Measurements from ENCODE around the gene S100A16. TPM values are rescaled to one million over a fixed set of nuclear protein-coding genes. Genes with fewer than 3 reads are reported as not detected.

S100A16 gene
- total and polyA plus RNA-seq, 2 donors (not counting 1 experiment from before 2014, with no cell fraction given), result 121 to 182 TPM

- Histone ChIP-seq H3K27me3 (ENCODE audit: control insufficient read depth, insufficient read depth, low read length) (no peaks in the 10 kb centered on the region), H3K27ac (ENCODE audit: insufficient read depth, low read length) (no peak overlapping the region), H3K4me3 (replicated peaks in 1 of 4; ENCODE audit: control extremely low read depth in 1 of 4, insufficient read depth in 1 of 4, low read depth in 3 of 4, low read length in 4 of 4) (no peak overlapping the region), H3K9ac (ENCODE audit: insufficient read depth, low read length) (no peak overlapping the region), H3K79me2 (ENCODE audit: control insufficient read depth, insufficient read depth, low read length) (no peaks in the 10 kb centered on the region), H3K4me2 (ENCODE audit: extremely low read depth, insufficient read depth, low read length) (no peak overlapping the region), H2AFZ (ENCODE audit: low read length) (no peak overlapping the region), H3K4me1 (ENCODE audit: control insufficient read depth, extremely low read depth, insufficient read depth, low read length) (peaks cover 13% of the 10 kb centered on the region), H4K20me1 (ENCODE audit: control insufficient read depth, extremely low read depth, insufficient read depth, low read length) (no peaks in the 10 kb centered on the region), H3K36me3 (ENCODE audit: control insufficient read depth, insufficient read depth, low read length) (no peaks in the 10 kb centered on the region), H3K9me3 (ENCODE audit: control insufficient read depth, insufficient read depth, low read depth, low read length) (no peaks in the 10 kb centered on the region)
- no peak for TF ChIP-seq EZH2 (IDR thresholded peaks at IDR 0.05; ENCODE audit: low read length, missing control alignments)
- TF ChIP-seq CTCF (conservative IDR thresholded peaks at IDR 0.05 in 1 of 2, IDR thresholded peaks at IDR 0.05 in 1 of 2; ENCODE audit: low read depth in 1 of 2, low read length in 2 of 2), result no peak
- DNase-seq (ENCODE audit: low read depth in 2 of 2), result no peak
Measured at GRCh38 chr1:153561466-153561985, 51.4 kb downstream of the S100A16 start.

GRCh38 chr1:153560771-153561465 is 52.0 kb downstream of the S100A16 start:
- no peak for TF ChIP-seq EZH2 (IDR thresholded peaks at IDR 0.05; ENCODE audit: low read length, missing control alignments)
- no peak for TF ChIP-seq CTCF (conservative IDR thresholded peaks at IDR 0.05 in 1 of 2, IDR thresholded peaks at IDR 0.05 in 1 of 2; ENCODE audit: low read depth in 1 of 2, low read length in 2 of 2)
- no peaks in the 10 kb centered on the region for H3K9me3 ChIP-seq (ENCODE audit: control insufficient read depth, insufficient read depth, low read depth, low read length)
- DNase-seq (ENCODE audit: low read depth in 2 of 2), result no peak
- H3K4me1 ChIP-seq (ENCODE audit: control insufficient read depth, extremely low read depth, insufficient read depth, low read length), result peaks cover 8% of the 10 kb centered on the region
- no peak overlapping the region for H3K27ac ChIP-seq (ENCODE audit: insufficient read depth, low read length)
- no peak overlapping the region for H3K9ac ChIP-seq (ENCODE audit: insufficient read depth, low read length)
- no peak overlapping the region for H3K4me2 ChIP-seq (ENCODE audit: extremely low read depth, insufficient read depth, low read length)
- H3K27me3 ChIP-seq (ENCODE audit: control insufficient read depth, insufficient read depth, low read length), result no peaks in the 10 kb centered on the region
- H3K4me3 ChIP-seq (replicated peaks in 1 of 4; ENCODE audit: control extremely low read depth in 1 of 4, insufficient read depth in 1 of 4, low read depth in 3 of 4, low read length in 4 of 4), result no peak overlapping the region
- H3K36me3 ChIP-seq (ENCODE audit: control insufficient read depth, insufficient read depth, low read length), result no peaks in the 10 kb centered on the region
- no peaks in the 10 kb centered on the region for H3K79me2 ChIP-seq (ENCODE audit: control insufficient read depth, insufficient read depth, low read length)
- no peak overlapping the region for H2AFZ ChIP-seq (ENCODE audit: low read length)
- no peaks in the 10 kb centered on the region for H4K20me1 ChIP-seq (ENCODE audit: control insufficient read depth, extremely low read depth, insufficient read depth, low read length)

GRCh38 chr1:153560241-153560640 is 52.7 kb downstream of the S100A16 start:
- Histone ChIP-seq H3K4me2 (ENCODE audit: extremely low read depth, insufficient read depth, low read length) (no peak overlapping the region), H3K27ac (ENCODE audit: insufficient read depth, low read length) (no peak overlapping the region), H3K79me2 (ENCODE audit: control insufficient read depth, insufficient read depth, low read length) (no peaks in the 10 kb centered on the region), H4K20me1 (ENCODE audit: control insufficient read depth, extremely low read depth, insufficient read depth, low read length) (no peaks in the 10 kb centered on the region), H3K4me3 (replicated peaks in 1 of 4; ENCODE audit: control extremely low read depth in 1 of 4, insufficient read depth in 1 of 4, low read depth in 3 of 4, low read length in 4 of 4) (no peak overlapping the region), H3K9ac (ENCODE audit: insufficient read depth, low read length) (no peak overlapping the region), H3K36me3 (ENCODE audit: control insufficient read depth, insufficient read depth, low read length) (no peaks in the 10 kb centered on the region), H3K9me3 (ENCODE audit: control insufficient read depth, insufficient read depth, low read depth, low read length) (no peaks in the 10 kb centered on the region), H2AFZ (ENCODE audit: low read length) (no peak overlapping the region), H3K27me3 (ENCODE audit: control insufficient read depth, insufficient read depth, low read length) (no peaks in the 10 kb centered on the region), H3K4me1 (ENCODE audit: control insufficient read depth, extremely low read depth, insufficient read depth, low read length) (peaks cover 2% of the 10 kb centered on the region)
- TF ChIP-seq EZH2 (IDR thresholded peaks at IDR 0.05; ENCODE audit: low read length, missing control alignments) (no peak), CTCF (conservative IDR thresholded peaks at IDR 0.05 in 1 of 2, IDR thresholded peaks at IDR 0.05 in 1 of 2; ENCODE audit: low read depth in 1 of 2, low read length in 2 of 2) (no peak)
- no peak for DNase-seq (ENCODE audit: low read depth in 2 of 2)
